Esophagus muscularis mucosa (tissue), 4 donors: ENCODE data around the gene ZNF423. TPM values are rescaled to one million over a fixed set of nuclear protein-coding genes. Genes with fewer than 3 reads are reported as not detected.

Experiments used
- DNase-seq: peaks from one replicate; pipeline ENCODE4 v3.0.0-alpha.2; 2017; ENCODE audit errors: extremely low spot score
- H3K27ac ChIP-seq, 4 donors: fragments of 200-600 bp; sonication (generic); replicated peaks in 1 of 4; 1 replicate in 3 of 4; 2 replicates in 1 of 4; pipeline ENCODE4 v1.5.1; 2016 to 2019; ENCODE audit warnings: mild to moderate bottlenecking in 1 of 4
- H3K27me3 ChIP-seq, 4 donors: fragments of 200-600 bp; sonication (generic); one replicate each; pipeline versions ENCODE4 v1.5.1 to v1.6.0; 2016 to 2019
- H3K36me3 ChIP-seq, 4 donors: fragments of 200-600 bp; sonication (generic); one replicate each; pipeline ENCODE4 v1.5.1; 2016 to 2019
- H3K4me1 ChIP-seq, 4 donors: fragments of 200-600 bp; sonication (generic); one replicate each; pipeline ENCODE4 v1.5.1; 2016 to 2019
- H3K4me3 ChIP-seq, 4 donors: fragments of 200-600 bp; sonication (generic); 1 replicate in 2 of 4; 2 replicates in 2 of 4; pipeline ENCODE4 v1.5.1; 2016 to 2019; ENCODE audit warnings: mild to moderate bottlenecking in 4 of 4, moderate library complexity in 1 of 4
- H3K9me3 ChIP-seq, 4 donors: fragments of 200-600 bp; sonication (generic); 1 replicate in 3 of 4; 2 replicates in 1 of 4; pipeline ENCODE4 v1.5.1; 2016 to 2019
- CTCF ChIP-seq, 3 experiments: fragments of 200-600 bp in 2 of 3; fragments of 450-650 bp in 1 of 3; sonication (generic) in 2 of 3; IDR thresholded peaks; one replicate each; pipeline ENCODE4 v1.5.1; 2017 to 2019; ENCODE audit warnings: antibody characterized with exemption in 3 of 3, mild to moderate bottlenecking in 2 of 3, moderate library complexity in 1 of 3
- EP300 ChIP-seq: sonication (generic); formaldehyde crosslinking; IDR thresholded peaks from one replicate; pipeline ENCODE4 v1.6.1; 2017; ENCODE audit warnings: antibody characterized with exemption
- POLR2A ChIP-seq: fragments of 450-650 bp; IDR thresholded peaks from one replicate; pipeline ENCODE4 v1.6.1; 2017; ENCODE audit warnings: antibody characterized with exemption, moderate library complexity, mild to moderate bottlenecking, low read depth
- POLR2AphosphoS5 ChIP-seq, 2 donors: sonication (generic); formaldehyde crosslinking; IDR thresholded peaks; one replicate each; pipeline ENCODE4 v1.6.1; 2017; ENCODE audit warnings: antibody characterized with exemption in 2 of 2
- WGBS: methylation state at CpG from one replicate; pipeline ENCODE4 v1.1.5; 2018; 5-methylcytosine and 5-hydroxymethylcytosine counted together
- intact Hi-C: fragments of 100-400 bp; cut with DNase I; formaldehyde crosslinking; loops from one replicate; pipeline ENCODE4 v1.15.1; 2023
- total RNA-seq, 4 donors: library from RNA; depleted of rRNA; stranded (reverse); fragments of >200 nt; gene quantifications; one replicate each; pipeline versions ENCODE4 v1.1.0 to v1.2.1, GENCODE V29; 2016

Gene ZNF423
- total RNA-seq, 4 donors from 2014 or later, result 8.7 to 22.5 (median 10.3) TPM

GRCh38 chr16:49786926-49787557 lies 68.9 kb downstream of the ZNF423 start:
- intact Hi-C loops, result no loop called here
- TF ChIP-seq CTCF (IDR thresholded peaks at IDR 0.05) (no peak), EP300 (no peak), POLR2AphosphoS5 (IDR thresholded peaks at IDR 0.05) (no peak), POLR2A (no peak)
- no peaks in the 10 kb centered on the region for H3K9me3 ChIP-seq
- DNase-seq, result no peak
- H3K27ac ChIP-seq, result no peak overlapping the region
- H3K27me3 ChIP-seq, result no peaks in the 10 kb centered on the region
- WGBS, result 87% methylated on average over 12 of the region's 12 CpGs
- no peak overlapping the region for H3K4me3 ChIP-seq
- no peaks in the 10 kb centered on the region for H3K36me3 ChIP-seq
- H3K4me1 ChIP-seq, result peaks cover 0 to 22% (median 17%) of the 10 kb centered on the region in 4 donors

- no peak for DNase-seq
- H3K27ac ChIP-seq, result no peak overlapping the region
- no peak for TF ChIP-seq EP300
- no peak for TF ChIP-seq CTCF (IDR thresholded peaks at IDR 0.05)
- TF ChIP-seq POLR2AphosphoS5 (IDR thresholded peaks at IDR 0.05), result no peak
- TF ChIP-seq POLR2A, result no peak
- H3K4me1 ChIP-seq, result peaks cover 0 to 22% (median 17%) of the 10 kb centered on the region in 4 donors
- intact Hi-C loops, result no loop called here
- H3K9me3 ChIP-seq, result no peaks in the 10 kb centered on the region
- WGBS, result 100% methylated on average over 9 of the region's 11 CpGs
- H3K27me3 ChIP-seq, result no peaks in the 10 kb centered on the region
- H3K4me3 ChIP-seq, result no peak overlapping the region
- no peaks in the 10 kb centered on the region for H3K36me3 ChIP-seq
Measured at GRCh38 chr16:49785970-49786369, 69.9 kb downstream of the ZNF423 start.

GRCh38 chr16:49782405-49782804 lies 73.5 kb downstream of the ZNF423 start:
- intact Hi-C loops, result no loop called here
- H3K36me3 ChIP-seq, result no peaks in the 10 kb centered on the region
- TF ChIP-seq POLR2A, result no peak
- no peak for TF ChIP-seq CTCF (IDR thresholded peaks at IDR 0.05)
- TF ChIP-seq POLR2AphosphoS5 (IDR thresholded peaks at IDR 0.05), result no peak
- TF ChIP-seq EP300, result no peak
- DNase-seq, result no peak
- WGBS, result 89% methylated on average over 5 of the region's 5 CpGs
- no peaks in the 10 kb centered on the region for H3K27me3 ChIP-seq
- no peaks in the 10 kb centered on the region for H3K9me3 ChIP-seq
- H3K27ac ChIP-seq, result no peak overlapping the region
- H3K4me1 ChIP-seq, result peaks cover 0 to 10% (median 5%) of the 10 kb centered on the region in 4 donors
- no peak overlapping the region for H3K4me3 ChIP-seq

- Histone ChIP-seq H3K4me1 (peaks cover 6 to 12% (median 9%) of the 10 kb centered on the region in 4 donors), H3K9me3 (no peaks in the 10 kb centered on the region), H3K27ac (no peak overlapping the region), H3K36me3 (no peaks in the 10 kb centered on the region), H3K27me3 (no peaks in the 10 kb centered on the region), H3K4me3 (no peak overlapping the region)
- intact Hi-C loops, result no loop called here
- WGBS, result 75% methylated on average over 14 of the region's 14 CpGs
- DNase-seq, result no peak
- TF ChIP-seq CTCF (IDR thresholded peaks at IDR 0.05) (no peak), POLR2A (no peak), POLR2AphosphoS5 (IDR thresholded peaks at IDR 0.05) (no peak), EP300 (no peak)
Measured at GRCh38 chr16:49781401-49781800, 74.5 kb downstream of the ZNF423 start.

GRCh38 chr16:49780433-49780832 lies 75.5 kb downstream of the ZNF423 start:
- Histone ChIP-seq H3K9me3 (no peaks in the 10 kb centered on the region), H3K4me3 (no peak overlapping the region), H3K36me3 (no peaks in the 10 kb centered on the region), H3K27me3 (no peaks in the 10 kb centered on the region), H3K4me1 (peaks cover 7 to 22% (median 17%) of the 10 kb centered on the region in 4 donors), H3K27ac (no peak overlapping the region)
- no peak for DNase-seq
- WGBS, result 82% methylated on average over 11 of the region's 12 CpGs
- intact Hi-C loops, result no loop called here
- TF ChIP-seq CTCF (IDR thresholded peaks at IDR 0.05) (no peak), POLR2A (no peak), POLR2AphosphoS5 (IDR thresholded peaks at IDR 0.05) (no peak), EP300 (no peak)
